K562 (cell line): Measurements from ENCODE around the gene RBFOX2. TPM values are rescaled to one million over a fixed set of nuclear protein-coding genes. Genes with fewer than 3 reads are reported as not detected.

ENCODE experiments used
- BRCA1 ChIP-seq, 2 experiments: fragments of 450-650 bp in 1 of 2; sonication (generic) in 1 of 2; formaldehyde crosslinking in 1 of 2; IDR thresholded peaks; 2 replicates each; pipeline versions ENCODE4 v1.5.0 to v1.6.1; 2017 to 2020; ENCODE audit warnings: mild to moderate bottlenecking in 1 of 2, missing genetic modification reagents in 1 of 2
- HIVEP1 ChIP-seq: fragments of 250-450 bp; sonication (Bioruptor Pico); IDR thresholded peaks from 2 replicates; pipeline ENCODE4 v1.4.0; 2020; ENCODE audit warnings: mild to moderate bottlenecking
- MAFG ChIP-seq: fragments of 450-650 bp; conservative IDR thresholded peaks from 2 replicates; pipeline ENCODE4 v1.6.1; 2016; ENCODE audit warnings: missing genetic modification characterization, missing compliant biosample characterization
- SRF ChIP-seq, 2 experiments: fragments of 250-450, 450-650 bp in 1 of 2; sonication (Bioruptor Pico) in 1 of 2; sonication (generic) in 1 of 2; formaldehyde crosslinking; IDR thresholded peaks; 2 replicates each; pipeline versions ENCODE4 v1.5.0 to v1.5.1; 2020 to 2022; ENCODE audit warnings: mild to moderate bottlenecking in 1 of 2, missing genetic modification reagents in 1 of 2
- polyA plus RNA-seq, 8 experiments: library from polyadenylated mRNA; depleted of rRNA in 4 of 8; stranded (reverse) in 5 of 8; unstranded in 3 of 8; fragments of >200 nt; fragmentation: Nextera tagmentation in 2 of 8; fragmentation: Illumina TruSeq in 1 of 8; extraction: Ambion mirVana in 2 of 8; extraction: Trizol in 1 of 8; gene quantifications; 2 replicates each; pipeline versions ENCODE4 v1.2.1 to v1.2.3, GENCODE V29; 2011 to 2014; ENCODE audit warnings: inconsistent platforms in 1 of 8, missing spikeins in 1 of 8
- total RNA-seq, 7 experiments: library from RNA; depleted of rRNA in 6 of 7; stranded (reverse); fragments of >200 nt in 6 of 7; fragmentation: Illumina TruSeq in 2 of 7; extraction: Trizol in 2 of 7; gene quantifications; 2 replicates each; pipeline versions ENCODE4 v1.2.1 to v1.2.3, GENCODE V29; 2011 to 2021; ENCODE audit warnings: low replicate concordance in 1 of 7
- TF ChIP-seq, protein P1 (sequence below): sonication (generic); formaldehyde crosslinking; IDR thresholded peaks from 2 replicates; pipeline ENCODE4 v1.8.1; 2023; ENCODE audit warnings: missing genetic modification reagents, mild to moderate bottlenecking, borderline replicate concordance
- TF ChIP-seq, protein P2 (sequence below): fragments of 450-650 bp; IDR thresholded peaks from 2 replicates; pipeline ENCODE4 v1.6.1; 2016; ENCODE audit warnings: low read depth

Gene RBFOX2
- total and polyA plus RNA-seq, 9 of the 15 experiments (the other 6 are each of a cell fraction or from before 2014, with no cell fraction given): 5.8 to 24.8 (median 14.2) TPM

DNA sequence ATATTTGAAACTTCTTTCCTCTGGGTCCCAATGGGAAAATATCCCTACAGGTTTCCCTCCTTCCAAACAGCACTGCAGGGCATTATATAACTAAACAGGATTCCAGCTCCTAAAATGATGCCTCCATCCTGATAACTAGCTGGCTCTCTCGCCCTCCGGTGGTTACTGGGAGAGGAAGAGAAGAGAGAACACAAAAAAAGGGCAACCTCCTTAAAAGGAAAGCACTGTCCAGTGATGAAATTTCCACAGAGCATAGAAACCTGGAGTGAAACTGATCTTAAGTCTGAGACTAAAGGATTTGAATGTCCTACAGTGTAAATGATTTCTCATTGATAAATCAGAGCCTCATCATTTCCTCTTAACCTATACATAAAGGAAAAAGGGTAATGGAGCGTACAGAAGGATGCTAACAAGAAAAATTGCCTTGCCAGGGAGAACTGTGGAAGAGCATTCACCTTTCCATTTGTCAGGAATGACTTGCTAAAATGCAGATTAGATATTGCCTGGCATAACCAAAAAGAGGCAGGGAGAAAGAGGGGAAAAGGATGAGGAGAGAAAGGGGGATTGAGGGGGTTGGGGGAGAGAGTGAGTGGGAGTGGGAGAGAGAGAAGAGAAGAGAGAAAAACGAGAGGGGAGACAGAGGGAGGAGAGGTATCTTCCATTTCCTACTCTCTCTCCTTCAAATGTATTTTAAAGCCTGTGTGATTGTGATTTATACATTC, 189.6 kb downstream of the RBFOX2 start (continued):
- TF ChIP-seq, protein P1, sequence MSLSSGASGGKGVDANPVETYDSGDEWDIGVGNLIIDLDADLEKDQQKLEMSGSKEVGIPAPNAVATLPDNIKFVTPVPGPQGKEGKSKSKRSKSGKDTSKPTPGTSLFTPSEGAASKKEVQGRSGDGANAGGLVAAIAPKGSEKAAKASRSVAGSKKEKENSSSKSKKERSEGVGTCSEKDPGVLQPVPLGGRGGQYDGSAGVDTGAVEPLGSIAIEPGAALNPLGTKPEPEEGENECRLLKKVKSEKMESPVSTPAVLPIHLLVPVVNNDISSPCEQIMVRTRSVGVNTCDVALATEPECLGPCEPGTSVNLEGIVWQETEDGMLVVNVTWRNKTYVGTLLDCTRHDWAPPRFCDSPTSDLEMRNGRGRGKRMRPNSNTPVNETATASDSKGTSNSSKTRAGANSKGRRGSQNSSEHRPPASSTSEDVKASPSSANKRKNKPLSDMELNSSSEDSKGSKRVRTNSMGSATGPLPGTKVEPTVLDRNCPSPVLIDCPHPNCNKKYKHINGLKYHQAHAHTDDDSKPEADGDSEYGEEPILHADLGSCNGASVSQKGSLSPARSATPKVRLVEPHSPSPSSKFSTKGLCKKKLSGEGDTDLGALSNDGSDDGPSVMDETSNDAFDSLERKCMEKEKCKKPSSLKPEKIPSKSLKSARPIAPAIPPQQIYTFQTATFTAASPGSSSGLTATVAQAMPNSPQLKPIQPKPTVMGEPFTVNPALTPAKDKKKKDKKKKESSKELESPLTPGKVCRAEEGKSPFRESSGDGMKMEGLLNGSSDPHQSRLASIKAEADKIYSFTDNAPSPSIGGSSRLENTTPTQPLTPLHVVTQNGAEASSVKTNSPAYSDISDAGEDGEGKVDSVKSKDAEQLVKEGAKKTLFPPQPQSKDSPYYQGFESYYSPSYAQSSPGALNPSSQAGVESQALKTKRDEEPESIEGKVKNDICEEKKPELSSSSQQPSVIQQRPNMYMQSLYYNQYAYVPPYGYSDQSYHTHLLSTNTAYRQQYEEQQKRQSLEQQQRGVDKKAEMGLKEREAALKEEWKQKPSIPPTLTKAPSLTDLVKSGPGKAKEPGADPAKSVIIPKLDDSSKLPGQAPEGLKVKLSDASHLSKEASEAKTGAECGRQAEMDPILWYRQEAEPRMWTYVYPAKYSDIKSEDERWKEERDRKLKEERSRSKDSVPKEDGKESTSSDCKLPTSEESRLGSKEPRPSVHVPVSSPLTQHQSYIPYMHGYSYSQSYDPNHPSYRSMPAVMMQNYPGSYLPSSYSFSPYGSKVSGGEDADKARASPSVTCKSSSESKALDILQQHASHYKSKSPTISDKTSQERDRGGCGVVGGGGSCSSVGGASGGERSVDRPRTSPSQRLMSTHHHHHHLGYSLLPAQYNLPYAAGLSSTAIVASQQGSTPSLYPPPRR (CRISPR knock-in tag): no peak
- TF ChIP-seq BRCA1 (IDR thresholded peaks at IDR 0.05) (no peak), BRCA1 (CRISPR knock-in tag; IDR thresholded peaks at IDR 0.05) (no peak), HIVEP1 (no peak), MAFG (peak; percentile 42; the same call in 1 of the 2 replicates), SRF (CRISPR knock-in tag; IDR thresholded peaks at IDR 0.05) (peak in 1 of 2 experiments; percentile 58; a peak in 1 of 4 replicates)
- TF ChIP-seq, protein P2, sequence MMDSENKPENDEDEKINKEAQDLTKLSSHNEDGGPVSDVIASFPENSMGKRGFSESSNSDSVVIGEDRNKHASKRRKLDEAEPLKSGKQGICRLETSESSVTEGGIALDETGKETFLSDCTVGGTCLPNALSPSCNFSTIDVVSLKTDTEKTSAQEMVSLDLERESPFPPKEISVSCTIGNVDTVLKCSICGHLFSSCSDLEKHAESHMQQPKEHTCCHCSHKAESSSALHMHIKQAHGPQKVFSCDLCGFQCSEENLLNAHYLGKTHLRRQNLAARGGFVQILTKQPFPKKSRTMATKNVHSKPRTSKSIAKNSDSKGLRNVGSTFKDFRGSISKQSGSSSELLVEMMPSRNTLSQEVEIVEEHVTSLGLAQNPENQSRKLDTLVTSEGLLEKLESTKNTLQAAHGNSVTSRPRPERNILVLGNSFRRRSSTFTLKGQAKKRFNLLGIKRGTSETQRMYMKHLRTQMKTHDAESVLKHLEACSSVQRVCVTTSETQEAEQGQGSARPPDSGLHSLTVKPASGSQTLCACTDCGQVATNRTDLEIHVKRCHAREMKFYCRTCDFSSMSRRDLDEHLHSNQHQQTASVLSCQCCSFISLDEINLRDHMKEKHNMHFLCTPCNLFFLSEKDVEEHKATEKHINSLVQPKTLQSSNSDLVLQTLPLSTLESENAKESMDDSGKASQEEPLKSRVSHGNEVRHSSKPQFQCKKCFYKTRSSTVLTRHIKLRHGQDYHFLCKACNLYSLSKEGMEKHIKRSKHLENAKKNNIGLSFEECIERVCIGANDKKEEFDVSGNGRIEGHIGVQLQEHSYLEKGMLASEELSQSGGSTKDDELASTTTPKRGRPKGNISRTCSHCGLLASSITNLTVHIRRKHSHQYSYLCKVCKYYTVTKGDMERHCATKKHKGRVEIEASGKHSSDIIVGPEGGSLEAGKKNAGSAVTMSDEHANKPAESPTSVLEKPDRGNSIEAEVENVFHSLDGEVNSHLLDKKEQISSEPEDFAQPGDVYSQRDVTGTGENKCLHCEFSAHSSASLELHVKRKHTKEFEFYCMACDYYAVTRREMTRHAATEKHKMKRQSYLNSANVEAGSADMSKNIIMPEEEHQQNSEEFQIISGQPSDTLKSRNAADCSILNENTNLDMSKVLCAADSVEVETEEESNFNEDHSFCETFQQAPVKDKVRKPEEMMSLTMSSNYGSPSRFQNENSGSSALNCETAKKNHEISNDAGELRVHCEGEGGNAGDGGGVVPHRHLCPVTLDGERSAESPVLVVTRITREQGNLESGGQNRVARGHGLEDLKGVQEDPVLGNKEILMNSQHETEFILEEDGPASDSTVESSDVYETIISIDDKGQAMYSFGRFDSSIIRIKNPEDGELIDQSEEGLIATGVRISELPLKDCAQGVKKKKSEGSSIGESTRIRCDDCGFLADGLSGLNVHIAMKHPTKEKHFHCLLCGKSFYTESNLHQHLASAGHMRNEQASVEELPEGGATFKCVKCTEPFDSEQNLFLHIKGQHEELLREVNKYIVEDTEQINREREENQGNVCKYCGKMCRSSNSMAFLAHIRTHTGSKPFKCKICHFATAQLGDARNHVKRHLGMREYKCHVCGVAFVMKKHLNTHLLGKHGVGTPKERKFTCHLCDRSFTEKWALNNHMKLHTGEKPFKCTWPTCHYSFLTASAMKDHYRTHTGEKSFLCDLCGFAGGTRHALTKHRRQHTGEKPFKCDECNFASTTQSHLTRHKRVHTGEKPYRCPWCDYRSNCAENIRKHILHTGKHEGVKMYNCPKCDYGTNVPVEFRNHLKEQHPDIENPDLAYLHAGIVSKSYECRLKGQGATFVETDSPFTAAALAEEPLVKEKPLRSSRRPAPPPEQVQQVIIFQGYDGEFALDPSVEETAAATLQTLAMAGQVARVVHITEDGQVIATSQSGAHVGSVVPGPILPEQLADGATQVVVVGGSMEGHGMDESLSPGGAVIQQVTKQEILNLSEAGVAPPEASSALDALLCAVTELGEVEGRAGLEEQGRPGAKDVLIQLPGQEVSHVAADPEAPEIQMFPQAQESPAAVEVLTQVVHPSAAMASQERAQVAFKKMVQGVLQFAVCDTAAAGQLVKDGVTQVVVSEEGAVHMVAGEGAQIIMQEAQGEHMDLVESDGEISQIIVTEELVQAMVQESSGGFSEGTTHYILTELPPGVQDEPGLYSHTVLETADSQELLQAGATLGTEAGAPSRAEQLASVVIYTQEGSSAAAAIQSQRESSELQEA: no peak
- TF ChIP-seq, all 486 proteins: peak for 7
